Myocyte (in vitro differentiated cells): ENCODE measurements around the gene CD58. TPM values are rescaled to one million over a fixed set of nuclear protein-coding genes. Genes with fewer than 3 reads are reported as not detected.
A peak's percentile ranks its signal among the peaks of the same experiment; 100 is the strongest.
"Not testable (repeated sequence)": the region's sequence is repeated elsewhere in the genome, so short reads cannot be mapped to it uniquely, and the experiment has no call there.

Experiments
- DNase-seq: peaks from one replicate; pipeline ENCODE4 v3.0.0-alpha.2; 2012; ENCODE audit warnings: low read depth
- total RNA-seq: library from RNA; depleted of rRNA; stranded (reverse); fragments of >200 nt; gene quantifications from 2 replicates; pipeline ENCODE4 v1.2.3, GENCODE V29; 2014

CD58 gene
- total RNA-seq, 1 donor from 2014 or later: 24.4 TPM

DNA sequence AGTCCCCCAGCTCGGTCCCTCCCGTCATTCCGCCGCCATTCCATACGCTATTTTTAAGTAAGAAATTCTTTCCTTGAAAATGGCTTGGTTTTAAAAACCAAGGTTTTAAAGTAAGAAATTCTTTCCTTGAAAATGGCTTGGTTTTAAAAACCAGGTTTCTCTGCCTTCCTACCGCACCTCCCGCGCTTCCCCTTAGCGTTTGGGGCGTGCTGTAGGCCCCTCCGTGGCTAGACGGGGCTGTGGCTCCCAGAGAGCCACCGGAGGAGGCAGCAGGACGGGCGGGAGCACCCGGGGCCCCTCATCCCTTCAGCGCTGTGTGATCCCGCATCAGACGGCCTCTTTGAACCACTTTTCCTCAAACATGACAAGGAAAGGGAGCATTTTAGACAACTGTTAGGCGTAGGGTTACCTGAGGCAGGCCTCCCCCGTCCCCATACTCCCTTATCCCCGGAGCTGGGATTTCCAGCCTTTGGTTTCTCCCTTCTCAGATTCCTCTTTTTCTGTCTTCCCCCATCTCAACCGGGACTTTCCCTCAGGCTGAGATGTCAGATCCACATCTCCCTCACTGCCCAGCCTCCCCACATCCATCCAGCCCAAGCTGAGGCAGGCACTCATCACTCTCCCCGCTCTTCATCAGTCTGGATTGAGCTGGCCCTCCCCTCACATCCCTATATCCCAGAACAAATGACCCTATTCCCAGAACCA is 541 bp upstream of the CD58 start:
- no peak for DNase-seq

DNA sequence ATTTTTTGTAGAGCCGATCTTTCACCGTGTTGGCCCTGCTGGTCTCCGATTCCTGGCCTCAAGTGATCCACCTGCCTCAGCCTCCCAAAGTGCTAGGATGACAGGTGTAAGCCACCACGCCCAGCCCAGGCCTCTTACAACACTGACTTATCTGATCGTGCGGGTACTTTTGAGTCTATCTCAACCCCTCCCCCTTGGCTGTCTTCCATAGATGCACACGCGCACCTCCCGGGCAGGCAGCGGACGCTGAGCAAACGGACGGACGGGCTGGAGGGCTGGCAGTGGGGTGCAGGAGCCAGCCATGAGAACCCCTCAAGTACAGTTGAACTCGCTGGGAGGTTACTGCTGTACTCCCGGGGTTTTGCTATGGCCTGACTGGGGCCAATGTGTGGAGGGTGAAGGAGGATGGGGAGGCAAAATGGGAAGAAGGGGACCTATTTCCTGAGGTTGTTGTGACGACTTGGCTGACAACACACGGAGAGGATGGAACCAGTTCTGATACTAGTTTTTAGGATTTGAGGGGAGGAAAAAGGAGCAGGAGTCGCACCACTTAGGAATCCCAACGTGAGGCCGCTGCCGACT is 959 bp downstream of the CD58 start:
- no peak for DNase-seq

DNA sequence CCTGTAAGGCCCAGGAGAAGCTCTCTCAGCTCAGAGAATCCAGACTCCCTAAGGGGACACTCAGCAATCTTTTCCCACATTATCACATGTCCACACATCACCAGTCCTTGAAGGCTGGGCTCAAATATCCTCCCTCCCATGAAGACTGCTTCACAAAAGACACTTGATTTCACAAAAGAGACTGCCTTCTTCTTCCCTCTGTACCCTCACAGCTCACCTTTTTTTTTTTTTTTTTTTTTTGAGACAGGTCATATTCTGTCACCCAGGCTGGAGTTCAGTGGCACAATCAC is 1.5 kb downstream of the CD58 start:
- no peak for DNase-seq

DNA sequence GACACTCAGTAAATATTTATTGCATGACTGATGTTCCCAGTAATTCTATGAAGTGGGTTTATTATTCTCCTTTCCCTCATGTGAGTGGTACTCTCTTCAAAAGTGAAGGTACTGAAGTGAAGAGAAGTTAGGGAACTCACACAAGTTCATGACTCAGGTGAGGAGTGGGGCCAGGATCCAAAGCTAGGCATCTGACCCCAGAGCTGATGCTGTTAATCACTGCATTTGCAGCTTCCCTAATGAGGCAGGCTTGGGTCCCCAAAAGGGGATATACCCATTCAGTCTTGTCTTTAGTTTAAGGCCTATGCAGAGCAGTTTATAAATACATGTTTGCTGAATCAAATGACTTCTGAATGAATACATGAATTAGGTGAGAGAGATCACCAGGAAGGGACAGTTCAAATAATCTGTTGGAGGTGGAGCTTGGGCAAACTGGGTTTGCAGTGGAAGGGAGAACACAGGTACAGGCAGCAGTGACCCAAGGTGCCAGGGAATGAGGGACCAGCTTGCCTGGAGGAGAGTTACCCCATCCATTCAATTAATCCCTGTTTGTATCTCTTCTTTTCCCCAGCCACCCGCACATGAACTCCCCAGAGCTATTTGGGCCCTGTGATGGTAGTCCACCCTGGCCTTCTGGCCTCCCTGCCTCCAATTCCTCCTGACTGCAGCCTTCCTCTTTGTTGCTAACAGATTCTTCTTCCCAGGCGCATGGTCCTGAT is 2.0 kb downstream of the CD58 start:
- DNase-seq: no peak

DNA sequence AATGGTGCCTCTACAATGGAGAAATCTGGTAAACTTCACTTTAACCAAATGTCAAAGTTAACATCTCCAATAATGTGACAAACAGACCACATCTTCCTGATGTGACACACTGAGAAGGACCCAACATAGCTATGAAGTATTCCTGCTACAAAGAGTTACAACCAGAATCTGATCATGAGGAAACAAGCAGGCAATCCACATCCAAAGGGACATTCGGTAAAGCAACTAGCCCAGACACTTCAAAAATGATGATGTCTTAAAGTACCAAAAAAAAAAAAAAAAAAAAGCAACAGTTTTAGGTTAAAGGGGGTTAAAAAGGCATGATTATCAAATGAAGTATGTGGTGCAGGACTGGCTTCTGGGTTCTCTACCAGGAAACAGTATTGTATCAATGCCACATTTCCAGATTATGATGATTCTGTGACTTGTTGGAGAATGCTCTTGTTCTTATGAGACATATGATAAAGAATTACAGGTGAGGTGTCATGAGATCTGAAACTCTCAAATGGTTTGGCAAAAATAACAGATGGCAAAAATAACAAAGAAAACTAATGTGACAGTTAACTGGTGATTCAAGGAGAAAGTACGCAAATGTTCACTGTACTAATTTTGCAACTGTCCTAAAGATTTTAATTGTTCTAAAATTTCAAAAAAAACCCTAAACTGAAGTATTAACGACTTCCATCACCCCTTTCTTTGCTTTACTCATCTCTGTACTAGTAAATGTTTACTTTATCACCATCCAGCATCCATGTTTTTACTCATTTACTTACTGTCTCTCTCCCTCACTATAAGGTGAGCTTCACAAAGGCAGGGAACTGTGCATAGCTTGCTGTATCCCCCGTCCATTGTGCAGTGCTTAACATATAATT is 2.8 kb downstream of the CD58 start:
- DNase-seq: no peak

DNA sequence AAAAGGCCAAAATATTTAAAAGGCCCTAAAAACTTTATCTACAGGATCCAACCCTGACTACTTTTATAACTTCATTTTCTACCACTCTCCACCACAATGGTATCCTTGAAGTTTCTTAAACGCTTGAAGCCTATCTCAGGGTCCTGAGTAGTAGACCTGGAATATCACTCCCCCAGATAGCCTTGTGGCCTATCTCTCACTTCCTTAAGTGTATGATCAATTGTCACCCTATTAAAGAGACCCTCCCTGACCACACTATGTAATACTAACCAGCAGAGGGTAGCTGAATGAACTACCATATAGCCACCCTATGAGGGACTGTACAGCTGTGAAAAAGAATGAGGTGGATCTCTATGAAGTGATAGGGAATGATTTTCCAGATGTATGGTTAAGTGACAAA is 5.6 kb downstream of the CD58 start:
- DNase-seq: no peak

DNA sequence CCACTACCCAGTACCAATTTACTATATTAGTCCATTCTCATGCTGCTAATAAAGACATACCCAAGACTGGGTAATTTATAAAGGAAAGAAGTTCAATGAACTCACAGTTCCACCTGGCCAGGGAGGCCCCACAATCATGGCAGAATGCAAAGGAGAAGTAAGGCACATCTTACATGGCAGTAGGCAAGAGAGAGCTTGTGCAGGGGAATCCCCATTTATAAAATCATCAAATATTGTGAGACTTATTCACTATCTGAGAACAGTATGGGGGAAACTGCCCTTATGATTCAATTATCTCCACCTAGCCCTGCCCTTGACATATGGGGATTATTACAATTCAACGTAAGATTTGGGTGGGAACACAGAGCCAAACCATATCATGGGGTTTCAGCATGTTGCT is 6.4 kb downstream of the CD58 start:
- DNase-seq: no peak

DNA sequence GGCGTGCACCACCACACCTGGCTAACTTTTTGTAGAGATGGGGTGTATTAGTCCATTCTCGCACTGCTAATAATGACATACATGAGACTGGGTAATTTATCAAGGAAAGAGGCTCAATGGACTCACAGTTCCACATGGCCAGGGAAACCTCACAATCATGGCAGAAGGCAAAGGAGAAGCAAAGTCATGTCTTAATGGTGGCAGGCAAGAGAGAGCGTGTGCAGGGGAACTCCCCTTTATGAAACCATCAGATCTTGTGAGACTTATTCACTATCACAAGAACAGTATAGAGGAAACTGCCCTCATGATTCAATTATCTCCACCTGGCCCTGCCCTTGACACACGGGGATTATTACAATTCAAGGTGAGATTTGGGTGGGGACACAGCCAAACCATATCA is 8.4 kb downstream of the CD58 start:
- not testable (repeated sequence) for DNase-seq

DNA sequence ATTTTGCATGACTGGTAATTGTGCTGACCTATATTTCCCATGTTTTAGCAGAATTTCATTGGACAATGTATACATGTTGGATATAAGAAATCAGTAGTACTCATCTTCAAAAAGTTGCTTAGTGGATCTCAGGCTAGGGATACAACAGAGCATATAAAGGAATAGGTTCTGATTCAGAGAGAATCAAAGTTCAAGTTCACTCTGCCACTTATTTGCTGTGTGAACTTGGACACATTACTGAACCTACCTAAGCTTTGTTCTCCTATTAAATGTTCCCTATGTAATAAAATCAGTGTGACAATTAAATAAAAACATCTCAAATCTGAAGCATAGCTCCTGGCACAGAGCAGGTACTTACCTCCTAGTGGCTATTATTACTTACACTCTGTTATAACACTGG is 9.3 kb downstream of the CD58 start:
- DNase-seq: no peak

DNA sequence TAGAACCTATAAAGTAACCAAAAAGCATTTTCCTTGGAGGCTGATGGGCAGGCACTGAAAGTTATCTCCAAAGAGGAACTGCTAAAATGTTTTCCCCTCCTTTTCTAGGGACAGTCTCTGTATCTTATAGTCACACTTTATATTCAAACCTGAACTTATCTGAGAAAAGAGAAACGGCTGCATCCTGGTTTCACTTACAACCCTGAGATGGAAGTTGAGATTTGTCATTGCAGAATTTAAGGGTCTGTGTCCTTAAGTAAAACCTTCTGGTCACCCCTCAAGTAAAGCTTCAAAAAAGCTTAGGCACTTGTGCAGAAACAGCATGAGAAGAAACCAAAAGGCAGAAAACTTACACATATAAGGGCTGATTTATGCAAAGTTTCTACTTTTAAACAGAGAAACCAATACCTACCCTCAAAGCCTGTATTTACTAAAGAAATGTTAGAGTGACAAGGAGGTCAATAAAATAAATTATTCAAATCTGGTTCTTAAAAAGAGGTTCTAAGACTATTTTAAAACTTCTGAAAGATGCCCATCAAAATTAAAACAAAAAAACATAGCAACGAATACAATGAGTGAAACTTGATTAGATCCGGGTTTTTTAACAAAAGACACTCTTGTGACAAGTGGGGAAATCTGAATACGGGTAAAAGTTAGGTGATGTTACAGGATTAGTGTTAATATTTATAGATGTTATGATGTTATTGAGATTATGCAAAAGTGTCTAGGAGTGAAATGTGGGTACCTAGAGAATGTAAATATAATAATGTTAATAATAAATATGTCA is 9.9 kb downstream of the CD58 start:
- no peak for DNase-seq

DNA sequence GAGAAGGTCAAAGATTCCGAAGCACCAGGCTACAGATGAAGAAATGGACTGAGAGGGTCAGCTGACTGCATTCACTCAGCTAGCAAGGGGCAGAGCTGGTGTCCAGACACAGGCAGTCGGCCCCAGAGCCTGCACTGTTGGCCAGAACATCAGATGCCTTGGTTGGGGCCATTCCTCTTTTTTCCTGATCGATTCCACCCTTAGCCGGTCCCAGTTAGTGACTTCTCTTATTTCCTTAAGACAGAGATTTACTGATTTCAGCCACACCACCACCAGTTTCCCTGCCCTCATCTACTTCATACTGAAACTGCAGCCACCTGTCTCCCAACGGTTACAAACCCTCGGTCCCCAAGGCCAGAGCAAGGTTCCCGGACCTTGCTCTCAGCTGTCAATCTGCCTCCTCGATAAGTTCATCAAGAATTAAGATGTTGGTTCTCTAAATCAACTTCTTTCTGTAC is 11.5 kb downstream of the CD58 start:
- DNase-seq: no peak

DNA sequence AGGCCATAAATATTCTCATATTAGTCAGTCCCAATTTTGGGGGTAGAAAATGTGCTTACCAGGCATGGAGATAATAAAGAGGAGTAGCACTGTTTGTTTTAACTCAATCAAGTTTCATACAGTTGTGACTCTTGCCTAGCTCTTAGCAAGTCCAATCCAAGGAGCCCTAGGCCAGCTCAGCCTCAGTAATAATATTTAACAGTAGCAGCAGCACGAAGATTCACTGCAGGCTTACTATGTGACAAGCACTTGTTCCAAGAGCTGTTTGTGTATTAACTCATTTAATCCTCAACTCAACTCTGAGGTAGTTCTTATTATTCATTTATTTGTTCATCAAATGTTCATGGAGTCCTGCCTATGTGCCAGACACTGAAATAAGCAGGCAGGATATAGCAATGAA is 12.3 kb downstream of the CD58 start:
- no peak for DNase-seq

DNA sequence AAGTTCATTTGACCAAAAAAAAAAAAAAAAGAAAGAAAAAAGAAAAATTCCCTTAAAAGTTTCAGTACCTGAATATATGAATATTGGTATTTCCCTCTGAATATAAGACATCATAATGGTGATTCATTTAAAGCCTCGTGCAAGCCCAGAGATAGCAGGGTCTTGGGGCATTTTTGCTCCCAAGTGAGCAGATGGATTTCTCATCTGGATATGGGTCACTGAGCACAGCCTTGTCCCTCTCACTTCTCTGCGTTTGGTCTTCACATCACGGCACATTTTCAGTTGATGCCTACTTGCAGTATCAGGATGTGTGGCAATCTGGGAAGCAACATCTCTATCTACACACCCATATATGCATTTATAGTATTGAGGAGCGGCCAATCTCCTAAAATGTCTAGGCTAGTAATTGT is 12.7 kb downstream of the CD58 start:
- DNase-seq: no peak

DNA sequence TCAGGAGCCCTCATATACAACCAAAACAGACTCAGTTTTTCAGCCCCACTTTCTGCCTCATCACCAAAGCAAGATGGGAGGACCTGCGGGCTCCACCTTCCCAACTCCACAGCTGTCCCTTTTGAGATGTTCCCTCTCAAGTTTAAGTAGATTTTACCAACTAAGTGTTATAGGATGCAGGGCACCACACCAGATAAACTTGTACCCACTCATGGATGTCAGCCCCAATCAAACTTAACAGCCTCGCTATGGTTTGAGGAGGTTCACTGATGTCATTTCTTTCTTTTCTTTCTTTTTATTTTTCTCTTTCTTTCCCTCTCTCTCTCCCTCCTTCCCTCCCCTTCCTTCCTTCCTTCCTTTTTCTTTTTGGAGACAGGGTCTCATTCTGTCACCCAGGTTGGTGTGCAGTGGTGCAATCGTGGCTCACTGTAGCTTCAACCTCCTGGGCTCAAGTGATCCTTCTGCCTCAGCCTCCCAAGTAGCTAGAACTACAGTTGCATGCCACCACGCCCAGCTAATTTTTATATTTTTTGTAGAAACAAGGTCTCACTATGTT is 13.4 kb downstream of the CD58 start:
- DNase-seq: no peak

DNA sequence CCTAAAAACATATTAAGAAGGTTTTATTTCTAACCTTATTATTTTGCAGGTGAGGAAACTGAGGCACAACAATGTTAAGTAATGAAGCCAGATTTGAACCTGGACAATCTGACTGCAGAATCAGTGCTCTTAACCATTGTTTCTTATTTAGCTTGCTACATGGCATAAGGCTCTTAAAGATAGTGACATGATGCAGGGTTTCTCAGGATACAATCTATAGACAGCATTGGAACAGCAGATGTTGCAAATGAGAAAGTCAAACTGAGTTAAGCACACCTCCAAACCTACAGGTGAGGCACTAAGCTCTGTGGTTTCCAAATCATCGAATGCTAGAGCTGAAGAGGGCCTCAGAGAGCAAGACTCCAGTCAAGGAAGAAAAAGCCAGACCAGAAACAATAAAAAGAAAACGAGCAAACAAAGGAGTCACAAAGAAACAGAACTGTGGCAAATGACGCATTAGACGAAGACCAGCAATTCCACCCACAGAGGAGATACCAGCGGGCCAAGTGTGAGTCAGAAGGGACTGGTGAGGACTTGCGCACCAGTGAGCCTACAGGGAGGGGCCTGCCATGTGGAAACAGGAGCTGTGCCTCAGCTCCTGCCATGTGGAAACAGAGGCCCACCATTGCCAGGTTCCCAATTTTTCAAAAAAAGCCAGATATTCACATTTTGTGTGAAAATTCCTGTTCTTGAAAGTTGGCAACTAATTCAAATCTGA is 14.4 kb downstream of the CD58 start:
- DNase-seq: peak; percentile 88

DNA sequence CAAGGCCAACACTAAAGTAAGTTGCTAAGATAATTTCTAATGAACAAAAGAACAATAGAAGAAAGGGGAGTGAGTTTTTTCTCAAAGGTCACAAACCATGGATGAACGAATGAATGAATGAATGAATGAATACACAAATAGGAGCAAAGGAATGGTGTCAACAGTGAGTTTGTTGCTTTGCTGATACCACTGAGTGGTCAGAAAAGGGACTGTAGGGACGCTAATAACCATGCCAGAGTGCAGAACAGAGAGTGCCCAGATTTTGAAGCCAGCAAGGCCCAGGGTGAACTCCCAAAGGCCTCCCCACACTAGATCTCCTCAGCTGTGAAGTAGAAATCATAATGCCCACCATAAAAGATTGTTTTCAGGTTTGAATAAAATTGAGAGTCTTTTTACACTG is 15.9 kb downstream of the CD58 start:
- no peak for DNase-seq

DNA sequence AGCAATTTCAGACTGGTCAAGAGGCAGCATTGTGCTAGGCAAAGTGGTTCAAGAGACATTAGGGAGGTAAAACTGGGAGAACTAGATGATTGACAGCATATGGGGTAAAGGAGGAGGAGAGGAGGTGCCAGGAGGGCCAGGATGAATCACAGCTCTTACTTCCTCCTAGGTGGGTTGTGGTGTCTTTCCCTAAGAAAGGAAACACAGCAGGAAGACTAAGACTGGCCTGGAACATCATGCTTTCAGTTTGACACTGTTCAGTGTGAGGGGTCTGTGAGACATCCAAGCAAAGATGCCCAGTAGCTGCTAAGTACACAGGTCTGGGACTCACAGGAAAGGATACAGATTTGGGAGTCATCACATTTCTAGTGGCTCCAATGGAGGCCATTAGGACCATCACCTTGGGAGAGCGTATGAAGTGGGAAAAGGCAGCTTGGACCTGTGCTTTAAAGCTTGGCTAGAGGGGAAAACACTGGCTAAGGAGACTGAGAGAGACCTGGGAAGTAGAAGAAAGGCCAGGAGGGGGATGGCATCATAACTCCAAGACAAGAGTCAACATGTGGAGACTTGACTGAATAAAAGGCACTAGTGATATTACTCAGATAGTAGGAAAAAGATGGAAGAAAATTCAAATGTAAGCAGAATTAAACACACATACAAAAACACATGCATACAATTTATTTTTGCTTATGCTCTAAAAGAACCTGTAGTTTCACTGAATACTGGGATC is 17.3 kb downstream of the CD58 start:
- DNase-seq: no peak

DNA sequence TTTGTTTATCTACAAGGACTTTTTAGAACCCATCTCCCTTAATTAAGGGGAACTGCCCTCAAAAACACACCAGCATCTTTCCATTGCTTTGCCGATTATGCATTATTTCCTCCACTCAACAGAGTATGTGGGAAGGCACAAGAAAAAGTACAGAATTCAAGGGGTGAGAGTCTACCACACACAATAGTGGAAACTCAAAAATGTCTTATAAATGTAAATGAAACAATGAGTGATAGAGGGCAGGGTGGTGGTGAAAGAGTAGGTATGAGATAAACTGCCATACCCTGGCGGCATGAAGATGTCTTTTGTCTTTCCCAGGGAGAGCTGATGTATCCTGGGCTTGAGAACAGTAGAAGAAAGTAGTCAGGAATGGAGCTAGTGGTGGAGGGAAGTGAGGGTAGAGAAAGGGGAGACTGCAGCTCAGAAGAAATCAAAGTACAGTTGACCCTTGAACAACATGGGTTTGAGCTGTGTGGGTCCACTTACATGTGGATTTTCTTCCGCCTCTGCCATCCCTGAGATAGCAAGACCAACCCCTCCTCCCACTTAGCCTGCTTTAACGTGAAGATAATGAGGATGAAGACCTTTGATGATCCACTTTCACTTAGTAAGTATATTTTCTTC is 24.4 kb downstream of the CD58 start:
- no peak for DNase-seq

DNA sequence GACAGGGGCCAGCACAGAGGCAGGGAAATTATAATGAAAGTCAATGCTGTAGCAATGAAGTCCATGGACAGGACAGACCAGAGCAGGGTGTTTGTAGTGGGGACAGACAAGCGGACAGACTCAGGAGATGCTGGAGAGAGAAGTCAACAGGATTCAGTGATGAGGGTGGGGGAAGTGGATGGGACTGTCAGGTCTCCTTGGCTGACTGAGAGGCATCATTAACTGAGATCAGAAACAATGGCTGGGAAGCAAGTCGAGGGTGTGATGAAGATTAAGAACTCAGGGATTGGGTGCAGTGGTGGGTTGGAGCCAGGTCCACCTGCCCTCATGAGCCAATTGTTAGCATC is 25.5 kb downstream of the CD58 start:
- no peak for DNase-seq
